HG02759 (cell line): ENCODE data around the gene MDC1.

Experiments used
- ATAC-seq: cut with Tn5 transposase; IDR thresholded peaks from one replicate; pipeline ENCODE4 v1.9.1; 2021; ENCODE audit warnings: mild to moderate bottlenecking, moderate library complexity; ENCODE audit not compliant: unreplicated experiment

Gene MDC1

DNA sequence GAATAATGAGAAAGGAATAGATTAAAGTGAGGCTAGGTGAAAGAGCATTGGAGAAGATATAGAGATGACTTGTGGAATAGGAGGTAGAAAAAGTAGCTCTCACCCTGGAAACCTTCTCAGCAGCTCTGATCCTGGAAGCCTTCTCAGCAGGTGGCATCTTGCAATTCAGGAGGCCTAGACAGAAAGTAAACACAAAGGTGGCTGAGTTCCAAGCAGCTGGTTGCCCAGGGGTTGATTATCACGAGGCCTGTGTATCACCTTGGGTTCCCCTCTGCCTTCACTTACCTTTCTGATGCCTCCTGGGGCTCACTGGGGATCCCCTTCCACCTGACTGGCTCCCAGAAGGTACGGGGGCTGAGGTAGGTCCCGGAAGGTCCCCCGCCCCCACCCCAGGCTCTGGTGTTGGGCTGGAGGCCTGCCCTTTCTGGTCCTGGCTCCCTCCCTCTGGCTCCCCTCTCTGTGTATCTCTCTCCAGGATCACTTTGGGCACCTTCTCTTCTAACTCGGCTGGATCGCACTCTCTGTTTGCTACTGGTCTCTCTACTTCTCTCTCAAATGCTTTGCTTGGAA, 9.7 kb downstream of the MDC1 start:
- ATAC-seq, result no peak

DNA sequence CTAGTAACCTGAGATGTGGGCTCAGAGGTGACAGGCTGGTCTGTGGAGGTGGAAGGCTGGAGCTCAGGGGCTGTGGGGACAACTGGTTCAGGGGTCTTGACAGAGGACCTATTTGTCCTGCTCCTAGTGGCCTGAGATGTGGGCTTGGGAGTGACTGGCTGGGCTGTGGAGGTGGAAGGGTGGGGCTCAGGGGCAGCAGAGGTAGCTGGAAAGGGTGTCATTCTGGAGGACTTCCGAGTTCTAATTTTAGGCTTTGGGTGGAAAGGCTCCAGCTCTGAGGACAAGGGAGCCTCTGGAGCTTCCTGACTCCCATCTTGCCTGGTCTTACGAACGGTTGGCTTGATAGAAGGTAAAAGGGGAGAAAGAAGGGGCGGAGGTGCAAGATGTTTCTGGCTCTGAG, 11.5 kb downstream of the MDC1 start:
- no peak for ATAC-seq

DNA sequence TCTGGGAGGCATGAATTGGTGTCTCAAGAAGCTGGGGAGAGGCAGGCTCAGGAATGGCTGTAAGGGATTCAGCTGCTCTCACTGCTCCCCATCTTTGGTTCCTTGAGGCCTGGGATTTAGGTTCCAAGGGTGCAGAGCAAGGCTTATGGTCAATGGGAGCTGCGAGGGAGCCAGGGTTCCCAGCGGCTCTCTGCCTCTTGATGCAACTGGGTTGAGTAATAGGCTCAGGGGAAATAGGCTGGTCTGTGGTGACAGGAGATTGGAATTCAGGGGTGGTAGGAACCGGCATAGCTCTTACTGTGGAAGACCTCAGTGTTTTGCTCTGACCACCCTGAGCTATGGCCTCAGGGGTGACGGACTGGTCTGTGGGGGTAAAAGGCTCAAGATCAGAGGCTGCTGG, 13.3 kb downstream of the MDC1 start:
- ATAC-seq, result no peak

- no peak for ATAC-seq
These were observed 14.1 kb downstream of the MDC1 start for GRCh38 chr6:30703011-30703410.

GRCh38 chr6:30700340-30700739, 16.7 kb downstream of the MDC1 start:
- ATAC-seq, result no peak

DNA sequence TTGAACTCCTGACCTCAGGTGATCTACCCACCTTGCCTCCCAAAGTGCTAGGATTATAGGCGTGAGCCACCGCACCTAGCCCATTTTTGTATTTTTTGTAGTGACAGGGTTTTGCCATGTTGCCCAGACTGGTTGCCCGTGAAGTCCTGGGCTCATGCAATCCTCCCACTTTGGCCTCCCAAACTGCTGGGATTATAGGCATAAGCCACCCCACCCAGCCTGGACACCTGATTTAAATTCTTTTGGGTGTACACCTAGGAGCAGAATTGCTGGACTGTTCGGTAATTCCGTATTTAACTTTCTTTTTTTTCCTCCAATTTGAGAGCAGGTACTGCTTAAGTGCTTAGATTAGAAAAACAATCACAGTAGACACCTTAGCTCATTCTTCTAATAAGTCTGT, 20.6 kb downstream of the MDC1 start:
- no peak for ATAC-seq

GRCh38 chr6:30691208-30691847, 25.8 kb downstream of the MDC1 start:
- no peak for ATAC-seq

- peak; percentile 41 for ATAC-seq
These were observed 26.5 kb downstream of the MDC1 start, which contains the start of gene NRM for GRCh38 chr6:30690403-30691207. Gene NRM (minus strand): TSS chr6:30690984. CDS start chr6:30690974, 10 bp downstream.

- ATAC-seq, result no peak
These were observed 27.1 kb downstream of the MDC1 start for GRCh38 chr6:30689985-30690384.

DNA sequence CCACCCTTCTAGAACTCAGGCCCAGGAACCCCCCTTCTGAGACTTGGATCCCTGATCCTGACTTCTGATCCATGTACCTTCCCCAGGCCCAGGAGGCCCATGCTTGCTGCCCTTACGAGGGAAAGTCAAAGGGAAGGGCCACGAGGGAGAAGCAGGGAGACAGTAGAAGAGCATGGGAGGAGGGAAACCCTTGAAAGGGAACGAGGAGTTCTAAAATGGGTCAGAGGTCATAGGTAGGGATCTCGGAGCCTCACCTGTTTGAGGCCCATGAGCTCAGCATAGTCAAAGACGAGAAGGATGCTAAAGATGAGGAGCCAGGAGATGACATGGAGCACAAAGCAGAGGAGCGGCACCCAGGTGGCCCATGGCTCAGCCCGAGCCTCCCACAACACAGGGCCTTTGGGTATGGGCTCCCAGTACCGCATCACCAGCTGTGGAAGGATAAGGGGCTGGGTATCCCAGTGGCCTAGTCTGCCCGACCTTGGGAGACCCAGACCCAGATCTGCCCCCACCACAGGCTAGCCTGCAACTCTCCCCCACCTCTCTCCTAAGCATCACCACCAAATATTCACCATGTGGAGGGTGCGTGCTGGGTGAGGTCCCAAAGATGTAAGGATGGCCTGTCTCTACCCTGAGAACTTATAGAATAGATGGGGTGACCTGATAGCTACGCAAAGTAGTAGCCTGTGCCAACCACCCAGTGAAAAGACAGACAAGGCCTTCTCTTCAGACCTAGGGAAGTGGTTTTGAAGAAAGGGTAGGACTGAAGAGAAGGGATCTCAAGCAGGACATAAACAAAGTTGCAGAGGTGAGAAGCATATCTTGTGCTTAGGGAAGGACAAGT, 27.8 kb downstream of the MDC1 start:
- ATAC-seq, result no peak

- no peak for ATAC-seq
These were observed 28.5 kb downstream of the MDC1 start for GRCh38 chr6:30688569-30688968.

DNA sequence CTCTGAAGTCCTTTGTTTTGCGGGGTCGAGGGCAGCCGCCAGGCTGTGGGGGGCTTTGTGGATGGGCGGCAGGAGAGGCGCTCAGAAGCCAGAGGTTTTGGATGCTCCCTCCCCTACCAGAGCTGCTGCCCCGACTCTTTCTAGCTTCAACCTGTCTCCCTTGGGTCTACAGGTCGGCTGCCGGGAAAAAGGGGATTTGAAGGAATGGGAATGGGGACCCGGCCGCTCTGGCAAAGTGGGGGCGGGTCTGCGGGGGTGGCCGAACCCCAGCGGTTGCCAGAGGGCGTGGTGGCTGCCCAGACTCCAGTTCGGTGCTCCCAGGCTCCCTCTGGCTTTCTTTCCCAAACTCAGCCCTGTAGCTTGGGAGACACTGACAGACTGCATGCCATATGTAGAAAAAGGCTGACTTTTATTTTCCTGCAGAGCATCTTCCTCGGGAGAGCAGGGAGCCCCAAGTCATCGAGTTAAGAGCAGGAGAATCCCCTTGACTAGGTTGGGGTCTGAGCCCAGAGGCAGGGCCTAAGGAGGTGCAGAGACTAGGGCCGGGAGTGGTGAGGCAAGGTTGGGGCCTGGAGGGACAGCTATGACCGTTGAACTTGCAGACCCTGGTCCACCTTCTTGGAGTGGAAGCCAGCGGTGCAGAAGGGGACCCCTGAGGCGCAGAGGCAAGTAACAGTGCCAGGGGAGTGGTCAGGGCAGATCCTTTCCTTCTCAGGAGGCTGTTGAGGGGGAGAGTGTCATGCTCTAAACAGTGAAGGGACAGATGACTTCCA, 29.2 kb downstream of the MDC1 start:
- no peak for ATAC-seq

DNA sequence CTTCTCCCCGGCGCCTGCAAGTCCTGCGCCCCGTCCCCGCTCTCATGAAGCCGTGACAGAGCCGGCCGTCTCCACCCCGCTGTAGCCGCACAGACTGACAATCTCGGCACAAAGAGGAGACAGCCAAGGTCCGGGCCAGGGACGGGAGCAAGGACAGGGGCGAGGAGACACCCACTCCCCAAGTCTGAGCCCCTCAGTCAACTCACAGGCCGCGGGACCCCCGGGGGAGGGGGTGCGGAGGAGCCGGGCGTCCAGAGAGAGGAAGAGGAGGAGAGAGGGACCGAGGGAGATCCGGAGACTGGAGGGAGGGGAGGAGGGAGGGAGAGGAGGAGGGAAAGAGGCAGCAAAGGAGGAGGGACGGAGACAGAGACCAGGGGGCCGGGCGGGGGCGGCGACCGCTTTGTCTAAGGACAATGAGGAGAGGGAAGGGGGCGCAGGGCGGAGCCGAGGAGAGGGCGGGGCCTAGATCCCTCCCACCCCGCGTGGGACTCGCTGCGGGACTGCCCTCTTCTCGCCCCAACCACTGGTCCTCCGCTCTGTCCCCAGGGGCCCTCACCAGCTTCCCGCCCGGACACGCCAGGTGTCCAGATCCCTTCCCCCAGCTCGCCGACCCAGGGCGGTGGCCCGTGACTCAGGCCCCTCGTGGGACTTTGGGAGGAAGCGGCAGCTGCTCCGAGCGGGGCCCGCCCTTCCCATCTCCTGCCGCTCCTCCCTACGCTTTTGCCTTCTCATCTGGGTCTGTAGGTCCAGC, 30.0 kb downstream of the MDC1 start:
- peak; percentile 51 for ATAC-seq

GRCh38 chr6:30686009-30686907, 30.8 kb downstream of the MDC1 start, which contains the start of gene PPP1R18:
Gene PPP1R18 (minus strand): TSS chr6:30686645. CDS start chr6:30686018, 627 bp downstream.
- peak; percentile 22 for ATAC-seq

DNA sequence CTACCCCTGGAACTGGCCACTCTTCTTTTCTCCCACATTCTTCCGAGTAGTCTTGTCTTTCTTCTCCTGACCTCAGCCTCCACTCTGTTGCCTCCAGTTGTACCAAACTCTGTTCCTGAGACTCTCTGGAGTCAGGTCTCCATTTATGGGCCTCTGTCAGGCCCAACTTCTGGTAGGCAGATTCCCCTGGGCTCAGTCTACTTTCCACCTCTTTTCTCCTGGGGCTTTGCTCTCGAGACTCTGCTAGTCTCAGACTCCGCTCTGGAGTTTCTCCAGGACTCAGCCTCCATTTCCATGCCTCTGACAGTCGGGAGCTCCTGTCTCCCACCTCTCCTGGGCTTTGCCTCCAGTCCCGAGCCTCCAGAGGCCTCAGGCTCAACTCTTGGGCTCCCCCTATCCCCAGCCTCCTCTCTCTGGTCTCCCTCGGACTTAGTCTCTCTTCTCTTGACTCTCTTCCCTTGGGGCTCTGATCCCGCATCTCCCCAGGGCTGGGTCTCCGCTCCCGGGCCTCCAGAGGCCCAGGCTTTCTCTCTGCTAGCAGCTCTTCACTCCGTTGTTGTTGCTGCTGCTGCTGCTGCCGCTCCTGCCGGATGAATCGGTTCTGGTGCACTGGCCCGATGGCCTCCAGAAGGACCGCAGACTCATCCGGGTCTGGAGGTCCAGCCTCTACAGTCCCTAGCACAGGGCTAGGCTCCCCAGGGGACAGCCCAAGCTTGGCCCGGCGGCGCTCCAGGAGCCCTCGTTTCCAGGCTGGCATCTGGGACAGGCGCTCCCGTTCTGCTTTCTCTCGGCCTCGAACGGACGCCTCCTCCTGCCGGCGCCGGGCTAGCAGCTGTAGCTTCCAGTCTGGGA, 31.7 kb downstream of the MDC1 start:
- no peak for ATAC-seq

DNA sequence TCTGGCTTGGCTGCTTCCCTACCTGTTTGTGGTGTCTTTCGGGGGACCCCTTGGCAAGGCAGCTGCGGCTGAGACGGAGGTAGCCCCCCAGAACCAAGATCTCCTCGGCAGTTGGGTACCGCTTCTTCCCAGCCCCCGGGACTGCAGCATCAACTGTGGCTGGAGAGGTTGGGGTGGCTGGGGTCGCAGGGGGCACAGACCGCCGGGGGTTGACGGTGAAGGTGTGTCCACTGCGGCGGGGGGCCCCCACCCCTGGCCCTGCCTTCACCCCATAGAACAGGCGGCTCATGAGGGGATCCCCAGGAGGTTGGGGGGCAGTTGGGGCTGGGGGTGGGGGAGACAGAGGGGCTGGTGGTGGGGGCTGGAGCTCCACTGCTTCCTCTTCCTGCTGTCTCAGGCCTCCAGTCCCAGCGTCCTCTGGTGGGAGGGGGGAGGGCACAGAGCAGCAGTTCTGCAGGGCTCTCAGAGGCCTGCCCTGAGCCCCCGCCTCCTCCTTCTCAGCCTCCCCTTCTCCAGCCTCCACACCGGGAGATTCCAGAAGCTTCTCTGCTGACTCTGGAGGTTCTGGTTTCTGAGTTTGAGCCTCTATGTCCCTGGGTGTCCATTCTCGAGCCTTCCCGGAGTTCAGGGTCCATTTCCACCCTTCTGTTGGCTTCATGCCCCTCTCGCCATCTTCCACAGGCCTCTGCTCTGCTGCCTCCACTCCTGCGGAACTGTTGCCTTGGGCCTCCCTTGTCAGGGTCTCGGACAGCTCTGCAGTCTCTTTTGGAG, 32.5 kb downstream of the MDC1 start:
- ATAC-seq, result no peak

- no peak for ATAC-seq
These were observed 33.1 kb downstream of the MDC1 start for GRCh38 chr6:30683980-30684338.
